ENCODE data around the gene RAB3IP. TPM values are rescaled to one million over a fixed set of nuclear protein-coding genes. Genes with fewer than 3 reads are reported as not detected.
"Not testable (repeated sequence)": the region's sequence is repeated elsewhere in the genome, so short reads cannot be mapped to it uniquely, and the experiment has no call there.

The RAB3IP gene
- total RNA-seq, 2 experiments from 2014 or later = 19.3 to 24.0 TPM

DNA sequence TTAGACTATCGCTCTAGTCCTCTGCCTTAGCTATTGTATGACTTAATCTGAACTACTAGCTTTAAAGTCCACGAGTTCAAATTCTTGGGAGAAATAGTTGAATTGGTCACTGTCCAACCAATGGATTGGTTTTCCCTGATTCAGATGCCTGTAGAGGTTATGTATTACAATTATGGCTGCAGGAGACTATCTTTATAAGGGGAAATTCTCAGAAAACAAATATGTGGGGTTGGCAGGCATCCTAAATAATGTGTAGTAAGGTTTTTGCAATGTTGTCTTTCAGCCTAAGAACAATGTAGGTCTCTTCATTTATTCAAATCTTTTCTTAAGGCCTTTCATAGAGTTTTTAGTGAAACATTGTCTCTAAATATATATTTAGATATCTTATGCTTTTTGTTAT is 113.3 kb downstream of the RAB3IP start:
- ChIA-PET POLR2A (no interaction called here), CTCF (interaction anchor here (0.8 to 0.9 kb wide), 2 partner anchors 10 to 234 kb away, joined by 3 read pairs; no protein-coding TSS in a partner anchor)
- Mint-ChIP-seq H3K27me3 (peaks cover 2% of the 10 kb centered on the region), H3K36me3 (ENCODE audit: low read depth) (no peaks in the 10 kb centered on the region), H3K4me3 (no peak overlapping the region), H3K4me1 (no peaks in the 10 kb centered on the region), H3K9me3 (peaks cover 2% of the 10 kb centered on the region), H3K27ac (no peak overlapping the region)
- DNase-seq = no peak

DNA sequence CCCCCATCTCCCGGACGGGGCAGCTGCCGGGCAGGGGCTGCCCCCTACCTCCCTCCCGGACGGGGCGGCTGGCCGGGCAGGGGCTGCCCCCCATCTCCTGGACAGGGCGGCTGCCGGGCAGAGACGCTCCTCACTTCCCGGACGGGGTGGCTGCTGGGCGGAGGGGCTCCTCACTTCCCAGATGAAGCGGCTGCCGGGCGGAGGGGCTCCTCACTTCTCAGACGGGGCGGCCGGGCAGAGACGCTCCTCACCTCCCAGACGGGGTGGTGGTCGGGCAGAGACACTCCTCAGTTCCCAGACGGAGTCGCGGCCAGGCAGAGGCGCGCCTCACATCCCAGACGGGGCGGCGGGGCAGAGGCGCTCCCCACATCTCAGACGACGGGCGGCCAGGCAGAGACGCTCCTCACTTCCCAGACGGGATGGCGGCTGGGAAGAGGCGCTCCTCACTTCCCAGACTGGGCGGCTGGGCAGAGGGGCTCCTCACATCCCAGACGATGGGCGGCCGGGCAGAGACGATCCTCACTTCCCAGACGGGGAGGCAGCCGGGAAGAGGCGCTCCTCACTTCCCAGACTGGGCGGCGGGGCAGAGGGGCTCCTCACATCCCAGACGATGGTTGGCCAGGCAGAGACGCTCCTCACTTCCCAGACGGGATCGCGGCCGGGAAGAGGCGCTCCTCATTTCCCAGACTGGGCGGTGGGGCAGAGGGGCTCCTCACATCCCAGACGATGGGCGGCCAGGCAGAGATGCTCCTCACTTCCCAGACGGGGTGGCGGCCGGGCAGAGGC is 114.7 kb downstream of the RAB3IP start:
- H3K9me3 Mint-ChIP-seq; H3K4me3 Mint-ChIP-seq; H3K36me3 Mint-ChIP-seq (ENCODE audit: low read depth); DNase-seq; H3K4me1 Mint-ChIP-seq; CTCF ChIA-PET; H3K27me3 Mint-ChIP-seq; POLR2A ChIA-PET; H3K27ac Mint-ChIP-seq: not testable (repeated sequence)

DNA sequence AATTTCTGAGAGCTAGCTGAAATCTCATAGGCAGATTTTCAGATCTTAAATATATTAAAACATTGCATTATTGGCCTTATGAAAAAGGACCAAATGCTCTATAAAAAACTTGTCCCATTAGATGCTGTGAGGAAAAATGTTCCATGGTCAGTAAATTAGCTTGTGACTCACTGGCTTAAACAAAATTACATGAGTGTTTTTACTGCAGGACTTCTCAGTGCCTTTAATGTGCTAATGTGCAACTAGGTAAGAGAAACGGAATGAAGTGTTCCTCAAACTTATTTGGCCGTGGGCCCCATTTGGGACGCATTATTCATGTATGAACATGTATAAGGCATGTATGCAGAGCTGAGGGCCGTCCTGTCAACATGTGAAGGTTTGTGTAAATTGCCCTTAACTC is 128.0 kb downstream of the RAB3IP start:
- Mint-ChIP-seq H3K4me1 (no peaks in the 10 kb centered on the region), H3K27me3 (peaks cover 4% of the 10 kb centered on the region), H3K4me3 (no peak overlapping the region), H3K9me3 (no peaks in the 10 kb centered on the region), H3K27ac (no peak overlapping the region), H3K36me3 (ENCODE audit: low read depth) (no peaks in the 10 kb centered on the region)
- no peak for DNase-seq
- ChIA-PET POLR2A (no interaction called here), CTCF (no interaction called here)

DNA sequence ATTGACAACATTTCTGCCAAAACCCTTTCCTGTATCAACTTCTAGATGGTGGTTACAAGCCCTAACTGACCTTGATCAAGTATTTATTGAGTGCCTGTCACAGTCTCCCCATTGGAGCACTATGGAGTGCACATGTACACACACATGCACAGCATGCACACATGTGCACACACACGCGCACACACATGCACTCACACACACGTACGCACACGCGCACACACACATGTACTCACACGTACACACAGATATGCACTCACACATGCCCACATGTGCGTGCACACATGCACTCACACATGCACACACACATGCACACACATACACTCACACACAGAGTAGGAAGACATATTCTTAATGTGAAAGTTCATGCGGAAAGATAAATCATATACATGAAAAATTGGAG is 130.0 kb downstream of the RAB3IP start:
- ChIA-PET CTCF (interaction anchor here (1.2 kb wide), 1 partner anchor 575 kb away, joined by 3 read pairs; no protein-coding TSS in a partner anchor), POLR2A (no interaction called here)
- DNase-seq = no peak
- H3K9me3 Mint-ChIP-seq = no peaks in the 10 kb centered on the region
- H3K36me3 Mint-ChIP-seq (ENCODE audit: low read depth) = no peaks in the 10 kb centered on the region
- H3K27me3 Mint-ChIP-seq = peaks cover 3% of the 10 kb centered on the region
- no peaks in the 10 kb centered on the region for H3K4me1 Mint-ChIP-seq
- H3K27ac Mint-ChIP-seq = no peak overlapping the region
- H3K4me3 Mint-ChIP-seq = no peak overlapping the region

DNA sequence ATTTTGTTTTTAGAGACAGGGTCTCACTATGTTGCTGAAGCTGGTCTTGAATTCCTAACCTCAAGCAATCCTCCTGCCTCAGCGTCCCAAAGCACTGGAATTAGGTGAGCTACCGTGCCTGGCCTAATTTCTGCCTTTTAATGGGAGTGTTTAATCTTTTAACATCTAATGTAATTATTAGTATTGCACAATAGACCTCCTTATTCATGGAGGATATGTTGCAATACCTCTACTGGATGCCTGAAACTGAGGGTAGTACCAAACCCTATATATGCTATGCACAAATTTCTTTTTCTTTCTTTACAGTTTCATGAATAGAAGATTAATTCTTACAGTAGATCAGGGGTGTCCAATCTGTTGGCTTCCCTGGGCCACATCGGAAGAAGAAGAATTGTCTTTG is 134.1 kb downstream of the RAB3IP start:
- CTCF ChIA-PET = no interaction called here

More for the DNA sequence above, 134.1 kb downstream of the RAB3IP start:
- no peaks in the 10 kb centered on the region for H3K9me3 Mint-ChIP-seq
- H3K4me1 Mint-ChIP-seq = no peaks in the 10 kb centered on the region
- H3K27ac Mint-ChIP-seq = no peak overlapping the region
- H3K27me3 Mint-ChIP-seq = peaks cover 5% of the 10 kb centered on the region
- POLR2A ChIA-PET = no interaction called here
- H3K4me3 Mint-ChIP-seq = no peak overlapping the region
- no peak for DNase-seq
- H3K36me3 Mint-ChIP-seq (ENCODE audit: low read depth) = no peaks in the 10 kb centered on the region

Other genes with a start within 250 kb of the RAB3IP start
- 100 to 1,000 TPM; 152 to 158 TPM for gene CCT2, start 153.4 kb upstream of the RAB3IP start, total RNA-seq
- gene LRRC10, start 128.0 kb upstream of the RAB3IP start, total RNA-seq = not detected
- not detected for gene BEST3, start 39.6 kb upstream of the RAB3IP start, total RNA-seq
- not detected for gene MYRFL, start 86.4 kb downstream of the RAB3IP start, total RNA-seq

Data from activated CD4-positive, alpha-beta T cell treated with anti-CD3 and anti-CD28 coated beads, Interleukin-2, amount 10 ng/mL, durations not matched to agents 7 days and 5 days (primary cell).